HL-60 (cell line): ENCODE measurements around the gene CHI3L1.

Experiments used
- GABPA ChIP-seq: IDR thresholded peaks from 2 replicates; pipeline ENCODE4 v1.6.1; 2012; ENCODE audit warnings: low read depth
- POLR2AphosphoS5 ChIP-seq: IDR thresholded peaks from 2 replicates; pipeline ENCODE4 v1.6.1; 2012; ENCODE audit warnings: low read depth
- TF ChIP-seq, protein P1 (sequence below): IDR thresholded peaks from one replicate; pipeline ENCODE4 v1.5.1; 2011; ENCODE audit warnings: low read length, control low read depth, inconsistent platforms; ENCODE audit not compliant: insufficient read depth
- TF ChIP-seq, protein P2 (sequence below): IDR thresholded peaks from 2 replicates; pipeline ENCODE4 v1.6.1; 2012; ENCODE audit warnings: low read depth; ENCODE audit not compliant: insufficient replicate concordance

DNA sequence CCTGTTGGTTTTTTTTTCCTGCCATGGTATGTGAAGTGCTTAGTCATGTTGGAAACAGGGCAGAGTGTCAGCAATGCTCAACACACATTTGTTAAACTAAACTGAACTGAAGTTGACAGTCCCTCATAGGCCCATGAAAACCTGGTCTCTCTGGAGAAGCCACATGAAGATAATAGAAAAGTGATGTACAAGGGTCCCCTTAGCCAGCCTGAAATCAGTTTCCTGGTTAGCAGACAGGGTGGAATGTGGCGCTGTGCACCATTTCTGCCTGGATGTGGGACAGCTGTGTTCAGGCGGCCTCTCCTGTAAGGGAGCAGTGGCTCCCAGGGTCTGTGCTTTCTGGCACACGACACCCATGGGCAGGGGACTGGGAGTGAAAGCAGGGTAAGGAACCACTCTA, 9.9 kb upstream of the CHI3L1 start:
- TF ChIP-seq, protein P1, sequence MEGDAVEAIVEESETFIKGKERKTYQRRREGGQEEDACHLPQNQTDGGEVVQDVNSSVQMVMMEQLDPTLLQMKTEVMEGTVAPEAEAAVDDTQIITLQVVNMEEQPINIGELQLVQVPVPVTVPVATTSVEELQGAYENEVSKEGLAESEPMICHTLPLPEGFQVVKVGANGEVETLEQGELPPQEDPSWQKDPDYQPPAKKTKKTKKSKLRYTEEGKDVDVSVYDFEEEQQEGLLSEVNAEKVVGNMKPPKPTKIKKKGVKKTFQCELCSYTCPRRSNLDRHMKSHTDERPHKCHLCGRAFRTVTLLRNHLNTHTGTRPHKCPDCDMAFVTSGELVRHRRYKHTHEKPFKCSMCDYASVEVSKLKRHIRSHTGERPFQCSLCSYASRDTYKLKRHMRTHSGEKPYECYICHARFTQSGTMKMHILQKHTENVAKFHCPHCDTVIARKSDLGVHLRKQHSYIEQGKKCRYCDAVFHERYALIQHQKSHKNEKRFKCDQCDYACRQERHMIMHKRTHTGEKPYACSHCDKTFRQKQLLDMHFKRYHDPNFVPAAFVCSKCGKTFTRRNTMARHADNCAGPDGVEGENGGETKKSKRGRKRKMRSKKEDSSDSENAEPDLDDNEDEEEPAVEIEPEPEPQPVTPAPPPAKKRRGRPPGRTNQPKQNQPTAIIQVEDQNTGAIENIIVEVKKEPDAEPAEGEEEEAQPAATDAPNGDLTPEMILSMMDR: no peak
- TF ChIP-seq, protein P2, sequence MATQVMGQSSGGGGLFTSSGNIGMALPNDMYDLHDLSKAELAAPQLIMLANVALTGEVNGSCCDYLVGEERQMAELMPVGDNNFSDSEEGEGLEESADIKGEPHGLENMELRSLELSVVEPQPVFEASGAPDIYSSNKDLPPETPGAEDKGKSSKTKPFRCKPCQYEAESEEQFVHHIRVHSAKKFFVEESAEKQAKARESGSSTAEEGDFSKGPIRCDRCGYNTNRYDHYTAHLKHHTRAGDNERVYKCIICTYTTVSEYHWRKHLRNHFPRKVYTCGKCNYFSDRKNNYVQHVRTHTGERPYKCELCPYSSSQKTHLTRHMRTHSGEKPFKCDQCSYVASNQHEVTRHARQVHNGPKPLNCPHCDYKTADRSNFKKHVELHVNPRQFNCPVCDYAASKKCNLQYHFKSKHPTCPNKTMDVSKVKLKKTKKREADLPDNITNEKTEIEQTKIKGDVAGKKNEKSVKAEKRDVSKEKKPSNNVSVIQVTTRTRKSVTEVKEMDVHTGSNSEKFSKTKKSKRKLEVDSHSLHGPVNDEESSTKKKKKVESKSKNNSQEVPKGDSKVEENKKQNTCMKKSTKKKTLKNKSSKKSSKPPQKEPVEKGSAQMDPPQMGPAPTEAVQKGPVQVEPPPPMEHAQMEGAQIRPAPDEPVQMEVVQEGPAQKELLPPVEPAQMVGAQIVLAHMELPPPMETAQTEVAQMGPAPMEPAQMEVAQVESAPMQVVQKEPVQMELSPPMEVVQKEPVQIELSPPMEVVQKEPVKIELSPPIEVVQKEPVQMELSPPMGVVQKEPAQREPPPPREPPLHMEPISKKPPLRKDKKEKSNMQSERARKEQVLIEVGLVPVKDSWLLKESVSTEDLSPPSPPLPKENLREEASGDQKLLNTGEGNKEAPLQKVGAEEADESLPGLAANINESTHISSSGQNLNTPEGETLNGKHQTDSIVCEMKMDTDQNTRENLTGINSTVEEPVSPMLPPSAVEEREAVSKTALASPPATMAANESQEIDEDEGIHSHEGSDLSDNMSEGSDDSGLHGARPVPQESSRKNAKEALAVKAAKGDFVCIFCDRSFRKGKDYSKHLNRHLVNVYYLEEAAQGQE: no peak
- TF ChIP-seq POLR2AphosphoS5: no peak
- no peak for TF ChIP-seq GABPA
